Measurements from ENCODE around the gene MZT2B. TPM values are rescaled to one million over a fixed set of nuclear protein-coding genes. Genes with fewer than 3 reads are reported as not detected.
"Not testable (repeated sequence)": the region's sequence is repeated elsewhere in the genome, so short reads cannot be mapped to it uniquely, and the experiment has no call there.

MZT2B gene
- total and polyA plus RNA-seq, 2 of the 13 experiments (the other 11 are each of a cell fraction or from before 2014, with no cell fraction given) = 253 to 410 TPM

- in situ Hi-C loops (cut with HindIII; ENCODE audit: extremely low pct_ligation_motif_present, low pct_unique_long_range_greater_than_20kb) (loop anchor here (10.0 kb wide), 1 partner anchor 182 kb away; no protein-coding TSS in a partner anchor), intact Hi-C loops (cut with micrococcal nuclease; ENCODE audit: unreplicated experiment) (no loop called here)
- H3K9me3 ChIP-seq (ENCODE audit: low read length) = no peaks in the 10 kb centered on the region
- TF ChIP-seq MIER3 (CRISPR knock-in tag; IDR thresholded peaks at IDR 0.05; ENCODE audit: borderline replicate concordance) = no peak
- no peak for TF ChIP-seq NRL (CRISPR knock-in tag; IDR thresholded peaks at IDR 0.05; ENCODE audit: borderline replicate concordance)
- TF ChIP-seq SAP130 (CRISPR knock-in tag; IDR thresholded peaks at IDR 0.05; ENCODE audit: low read depth) = no peak
- no peak for TF ChIP-seq ZNF710 (CRISPR knock-in tag; IDR thresholded peaks at IDR 0.05; ENCODE audit: borderline replicate concordance)
- TF ChIP-seq DNMT3B (CRISPR knock-in tag; conservative IDR thresholded peaks at IDR 0.05) = no peak
- no peak for TF ChIP-seq ZFAT (CRISPR knock-in tag; conservative IDR thresholded peaks at IDR 0.05)
- TF ChIP-seq KLF6 (CRISPR knock-in tag; IDR thresholded peaks at IDR 0.05) = no peak
- TF ChIP-seq ZNF777 (CRISPR knock-in tag; IDR thresholded peaks at IDR 0.05) = no peak
- TF ChIP-seq ZBTB33 (CRISPR knock-in tag; IDR thresholded peaks at IDR 0.05) = no peak
- no peak for TF ChIP-seq MTA3 (CRISPR knock-in tag; IDR thresholded peaks at IDR 0.05)
- TF ChIP-seq ZMYM4 (CRISPR knock-in tag; IDR thresholded peaks at IDR 0.05) = no peak
- no peak for TF ChIP-seq THYN1 (CRISPR knock-in tag; IDR thresholded peaks at IDR 0.05; ENCODE audit: borderline replicate concordance, low read depth)
- ChIA-PET CTCF (ENCODE audit: low intra/inter-chr PET ratio, low total read pairs) (no interaction called here), POLR2A (no interaction called here)
- DNase-seq (ENCODE audit: low spot score) (no peak), FAIRE-seq (no peak), ATAC-seq (no peak)
- H3K27me3 ChIP-seq (ENCODE audit: control insufficient read depth in 1 of 2, insufficient read depth in 2 of 2, low read length in 2 of 2) = no peaks in the 10 kb centered on the region
- no peak overlapping the region for H2AFZ ChIP-seq (ENCODE audit: low read length)
- no peaks in the 10 kb centered on the region for H3K79me2 ChIP-seq (ENCODE audit: insufficient read depth, low read length)
- 95% methylated on average over 24 of the region's 25 CpGs for WGBS (ENCODE audit: low lambda C conversion rate)
- H4K20me1 ChIP-seq (ENCODE audit: insufficient read depth, low read length) = no peaks in the 10 kb centered on the region
- no peak overlapping the region for H3K9ac ChIP-seq (ENCODE audit: insufficient read depth, low read depth, low read length)
- no TSS peak for BruUV-seq (replicated peaks)
- no peaks in the 10 kb centered on the region for H3K4me1 ChIP-seq (ENCODE audit: insufficient read depth, low read length)
- H3K4me3 ChIP-seq (replicated peaks in 1 of 3; ENCODE audit: insufficient read depth in 1 of 3, low read depth in 2 of 3, low read length in 3 of 3) = no peak overlapping the region
- H3K36me3 ChIP-seq (replicated peaks in 1 of 2; ENCODE audit: control insufficient read depth in 1 of 2, insufficient read depth in 2 of 2, low read length in 2 of 2) = peaks cover 12 to 37% of the 10 kb centered on the region in 2 experiments; a peak in 4 of 5 replicates
- no peak overlapping the region for H3K27ac ChIP-seq (ENCODE audit: extremely low read length, insufficient read depth, low read length)
- H3K4me2 ChIP-seq (ENCODE audit: low read depth, low read length) = no peak overlapping the region
Measured at GRCh38 chr2:130152816-130153595, 29.1 kb upstream of the MZT2B start.

- DNase-seq (ENCODE audit: low spot score); H3K4me1 ChIP-seq (ENCODE audit: insufficient read depth, low read length); ATAC-seq; intact Hi-C loops (cut with micrococcal nuclease; ENCODE audit: unreplicated experiment); H3K4me2 ChIP-seq (ENCODE audit: low read depth, low read length); BruUV-seq (replicated peaks); H3K27ac ChIP-seq (ENCODE audit: extremely low read length, insufficient read depth, low read length); H3K9me3 ChIP-seq (ENCODE audit: low read length); H3K9ac ChIP-seq (ENCODE audit: insufficient read depth, low read depth, low read length); H3K27me3 ChIP-seq (ENCODE audit: control insufficient read depth in 1 of 2, insufficient read depth in 2 of 2, low read length in 2 of 2); H3K4me3 ChIP-seq (replicated peaks in 1 of 3; ENCODE audit: insufficient read depth in 1 of 3, low read depth in 2 of 3, low read length in 3 of 3); POLR2A ChIA-PET; CTCF ChIA-PET (ENCODE audit: low intra/inter-chr PET ratio, low total read pairs); FAIRE-seq; H2AFZ ChIP-seq (ENCODE audit: low read length); H4K20me1 ChIP-seq (ENCODE audit: insufficient read depth, low read length); H3K79me2 ChIP-seq (ENCODE audit: insufficient read depth, low read length): not testable (repeated sequence)
- 96% methylated on average over 16 of the region's 23 CpGs for WGBS (ENCODE audit: low lambda C conversion rate)
- in situ Hi-C loops (cut with HindIII; ENCODE audit: extremely low pct_ligation_motif_present, low pct_unique_long_range_greater_than_20kb) = loop anchor here (10.0 kb wide), 1 partner anchor 181 kb away; no protein-coding TSS in a partner anchor
- H3K36me3 ChIP-seq (replicated peaks in 1 of 2; ENCODE audit: control insufficient read depth in 1 of 2, insufficient read depth in 2 of 2, low read length in 2 of 2) = peaks cover 12 to 38% of the 10 kb centered on the region in 2 experiments; a peak in 4 of 5 replicates
Measured at GRCh38 chr2:130153721-130154422, 28.2 kb upstream of the MZT2B start.

Measured in HepG2 (cell line).